ENCODE data around the gene POM121L2.

POM121L2 gene

DNA sequence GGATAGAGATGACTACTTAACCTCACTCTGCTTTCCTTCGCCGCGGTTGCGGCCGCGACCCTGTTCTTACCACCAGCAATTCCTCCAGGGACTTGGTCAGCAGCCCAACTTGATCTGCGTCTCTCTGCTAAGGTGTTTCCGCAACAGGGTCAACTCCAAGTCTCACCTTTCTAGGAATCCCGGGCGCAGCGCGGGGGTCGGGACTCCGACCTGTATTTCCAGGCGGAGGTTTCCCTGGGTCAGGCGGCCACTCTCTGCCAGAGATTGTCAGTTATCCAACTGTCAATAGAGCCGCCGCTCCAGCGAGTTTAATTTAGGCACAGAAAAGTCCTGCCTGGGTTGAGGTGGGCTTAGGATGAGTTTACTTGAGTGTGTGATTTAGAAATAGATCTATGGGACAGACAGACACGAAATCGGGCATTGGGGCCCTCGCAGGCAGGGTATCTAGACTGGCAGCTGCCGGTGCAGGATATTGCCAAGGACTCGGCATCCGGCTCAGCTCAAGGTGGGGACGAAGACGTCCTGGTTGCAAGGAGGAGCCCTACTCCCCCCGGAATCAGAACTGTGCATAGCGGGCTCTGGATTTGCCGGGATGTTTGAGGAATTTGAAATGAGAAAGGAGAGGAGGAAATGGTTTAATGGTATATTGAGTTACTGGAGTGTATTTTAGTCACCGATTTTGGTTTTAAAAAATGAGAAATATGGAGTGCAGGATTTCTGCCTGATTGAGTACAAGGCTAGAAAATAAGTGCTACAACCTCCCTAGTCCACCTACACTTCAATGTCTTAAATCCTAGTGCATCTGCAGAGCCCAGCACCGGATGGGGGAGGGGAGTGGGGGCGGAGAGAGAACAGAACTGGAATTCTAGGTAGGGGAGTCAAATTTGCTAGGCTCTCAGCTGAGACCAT, 23.7 kb downstream of the POM121L2 start:
- H3K27ac ChIP-seq (replicated peaks; ENCODE audit: low read length), result no peak overlapping the region
- no peak overlapping the region for H2AK5ac ChIP-seq (ENCODE audit: low read depth, low read length)
- peak overlapping the region in 1 of 2 donors; percentile 3 for H3K4me3 ChIP-seq (ENCODE audit: low read length in 2 of 2)
- H3K18ac ChIP-seq (ENCODE audit: low read length), result no peak overlapping the region
- 100% methylated on average over 2 of the region's 33 CpGs; no CpG with 5 or more reads in 1 of the 2 donors for WGBS, 2 donors (ENCODE audit: extremely low coverage in 2 of 2, insufficient read length in 2 of 2, insufficient replicate concordance in 1 of 2)
- no peak overlapping the region for H2BK5ac ChIP-seq (ENCODE audit: low read length)
- H3K4me2 ChIP-seq (ENCODE audit: insufficient read depth, low read length, poor library complexity, severe bottlenecking), result peak overlapping the region; percentile 52
- no peak overlapping the region for H2BK15ac ChIP-seq (ENCODE audit: low read length)
- no peak overlapping the region for H4K8ac ChIP-seq (ENCODE audit: low read depth, low read length)
- H3K9me3 ChIP-seq (replicated peaks in 1 of 2; ENCODE audit: control insufficient read depth in 2 of 2, insufficient read depth in 1 of 2, low read depth in 1 of 2, low read length in 2 of 2), result peaks cover 2 to 17% of the 10 kb centered on the region in 2 donors
- H3K79me1 ChIP-seq (ENCODE audit: low read depth, low read length), result no peaks in the 10 kb centered on the region
- no peak overlapping the region for H3K23ac ChIP-seq (ENCODE audit: low read depth, low read length, poor library complexity)
- no peak overlapping the region for H2BK120ac ChIP-seq (ENCODE audit: low read depth, low read length)
- no peaks in the 10 kb centered on the region for H3K36me3 ChIP-seq (replicated peaks in 1 of 2; ENCODE audit: control insufficient read depth in 2 of 2, insufficient read depth in 2 of 2, low read length in 2 of 2)
- H2BK12ac ChIP-seq (ENCODE audit: low read length), result no peak overlapping the region
- no peak overlapping the region for H3K9ac ChIP-seq (ENCODE audit: low read depth, low read length, poor library complexity)
- no peak overlapping the region for H3K4ac ChIP-seq (ENCODE audit: low read length)
- peaks cover 0 to 7% of the 10 kb centered on the region in 2 donors for H3K4me1 ChIP-seq (ENCODE audit: control insufficient read depth in 2 of 2, insufficient read depth in 1 of 2, low read depth in 1 of 2, low read length in 2 of 2)
- no peak for DNase-seq (ENCODE audit: low spot score)
- no peak overlapping the region for H3K14ac ChIP-seq (ENCODE audit: low read length)
- H3K27me3 ChIP-seq (ENCODE audit: control insufficient read depth in 3 of 3, insufficient read depth in 3 of 3, low read depth in 1 of 3, low read length in 3 of 3), result peaks cover 7 to 66% (median 57%) of the 10 kb centered on the region in 3 experiments
- peak overlapping the region; percentile 18 for H2AFZ ChIP-seq (ENCODE audit: low read length)
- no peak overlapping the region for H4K91ac ChIP-seq (ENCODE audit: low read depth, low read length, poor library complexity)

DNA sequence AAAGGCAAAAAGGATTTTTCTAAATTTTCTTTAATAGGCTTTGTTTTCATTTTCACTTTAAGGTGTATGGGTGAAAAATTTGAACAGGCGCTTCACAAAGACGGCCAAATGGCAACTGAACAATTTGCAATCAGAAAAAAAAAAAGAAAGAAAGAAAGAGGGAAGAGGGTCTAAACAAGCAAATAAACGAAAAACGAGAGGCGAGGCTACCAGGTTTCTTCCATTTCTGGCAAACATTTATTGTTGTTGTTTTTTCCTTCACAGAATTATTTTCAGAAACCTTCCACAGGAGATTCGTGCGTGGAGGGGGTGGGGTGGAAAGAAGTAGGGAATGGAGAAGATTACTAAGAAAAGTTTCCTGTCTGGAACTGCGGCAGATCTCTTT, 24.3 kb downstream of the POM121L2 start:
- Histone ChIP-seq H2BK120ac (ENCODE audit: low read depth, low read length) (no peak overlapping the region), H3K4me3 (ENCODE audit: low read length in 2 of 2) (no peak overlapping the region)

DNA sequence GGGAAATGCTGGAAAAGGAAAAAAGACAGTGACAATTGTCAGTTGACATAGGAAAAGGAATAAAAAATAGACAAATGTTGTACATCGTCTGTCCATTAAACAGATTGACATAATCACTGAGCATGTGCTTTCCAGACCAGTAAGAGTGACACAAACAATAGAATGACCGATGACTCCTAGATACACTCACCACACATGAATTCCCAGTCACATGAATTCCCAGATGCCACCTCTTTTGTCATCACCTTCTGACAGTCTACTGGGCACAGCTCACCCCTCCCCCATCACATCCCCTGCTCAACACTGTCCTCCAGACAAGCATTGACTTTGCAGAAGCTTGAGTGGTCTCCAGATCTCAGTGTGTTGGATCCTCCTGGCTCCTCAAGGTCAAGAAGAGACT, 25.9 kb downstream of the POM121L2 start:
- Histone ChIP-seq H3K23ac (ENCODE audit: low read depth, low read length, poor library complexity) (no peak overlapping the region), H4K8ac (ENCODE audit: low read depth, low read length) (no peak overlapping the region), H3K36me3 (replicated peaks in 1 of 2; ENCODE audit: control insufficient read depth in 2 of 2, insufficient read depth in 2 of 2, low read length in 2 of 2) (no peaks in the 10 kb centered on the region), H3K27me3 (ENCODE audit: control insufficient read depth in 3 of 3, insufficient read depth in 3 of 3, low read depth in 1 of 3, low read length in 3 of 3) (peaks cover 3 to 51% (median 49%) of the 10 kb centered on the region in 3 experiments), H3K9ac (ENCODE audit: low read depth, low read length, poor library complexity) (no peak overlapping the region), H3K18ac (ENCODE audit: low read length) (no peak overlapping the region), H3K4me2 (ENCODE audit: insufficient read depth, low read length, poor library complexity, severe bottlenecking) (no peak overlapping the region), H2BK120ac (ENCODE audit: low read depth, low read length) (no peak overlapping the region), H2AFZ (ENCODE audit: low read length) (no peak overlapping the region), H2BK15ac (ENCODE audit: low read length) (no peak overlapping the region), H3K4me3 (ENCODE audit: low read length in 2 of 2) (no peak overlapping the region), H3K4ac (ENCODE audit: low read length) (no peak overlapping the region), H2AK5ac (ENCODE audit: low read depth, low read length) (no peak overlapping the region), H3K14ac (ENCODE audit: low read length) (no peak overlapping the region), H3K27ac (replicated peaks; ENCODE audit: low read length) (no peak overlapping the region), H3K4me1 (ENCODE audit: control insufficient read depth in 2 of 2, insufficient read depth in 1 of 2, low read depth in 1 of 2, low read length in 2 of 2) (peaks cover 0 to 7% of the 10 kb centered on the region in 2 donors), H2BK5ac (ENCODE audit: low read length) (no peak overlapping the region), H3K9me3 (replicated peaks in 1 of 2; ENCODE audit: control insufficient read depth in 2 of 2, insufficient read depth in 1 of 2, low read depth in 1 of 2, low read length in 2 of 2) (peaks cover 2 to 5% of the 10 kb centered on the region in 2 donors), H4K91ac (ENCODE audit: low read depth, low read length, poor library complexity) (no peak overlapping the region), H3K79me1 (ENCODE audit: low read depth, low read length) (no peaks in the 10 kb centered on the region), H2BK12ac (ENCODE audit: low read length) (no peak overlapping the region)
- WGBS, 2 donors (ENCODE audit: extremely low coverage in 2 of 2, insufficient read length in 2 of 2, insufficient replicate concordance in 1 of 2), result no CpG with 5 or more reads among the region's 2 CpGs
- no peak for DNase-seq (ENCODE audit: low spot score)

More for the DNA sequence above, 24.3 kb downstream of the POM121L2 start:
- H2AFZ ChIP-seq (ENCODE audit: low read length), result peak overlapping the region; percentile 18
- no peak overlapping the region for H2BK5ac ChIP-seq (ENCODE audit: low read length)
- H3K18ac ChIP-seq (ENCODE audit: low read length), result no peak overlapping the region
- no peak overlapping the region for H3K27ac ChIP-seq (replicated peaks; ENCODE audit: low read length)
- H3K4ac ChIP-seq (ENCODE audit: low read length), result no peak overlapping the region
- WGBS, 2 donors (ENCODE audit: extremely low coverage in 2 of 2, insufficient read length in 2 of 2, insufficient replicate concordance in 1 of 2), result no CpG with 5 or more reads among the region's 8 CpGs
- H3K4me1 ChIP-seq (ENCODE audit: control insufficient read depth in 2 of 2, insufficient read depth in 1 of 2, low read depth in 1 of 2, low read length in 2 of 2), result peaks cover 0 to 7% of the 10 kb centered on the region in 2 donors
- no peak overlapping the region for H2BK12ac ChIP-seq (ENCODE audit: low read length)
- H3K4me2 ChIP-seq (ENCODE audit: insufficient read depth, low read length, poor library complexity, severe bottlenecking), result peak overlapping the region; percentile 52
- no peak for DNase-seq (ENCODE audit: low spot score)
- peaks cover 7 to 63% (median 59%) of the 10 kb centered on the region in 3 experiments for H3K27me3 ChIP-seq (ENCODE audit: control insufficient read depth in 3 of 3, insufficient read depth in 3 of 3, low read depth in 1 of 3, low read length in 3 of 3)
- no peak overlapping the region for H4K8ac ChIP-seq (ENCODE audit: low read depth, low read length)
- H3K9me3 ChIP-seq (replicated peaks in 1 of 2; ENCODE audit: control insufficient read depth in 2 of 2, insufficient read depth in 1 of 2, low read depth in 1 of 2, low read length in 2 of 2), result peaks cover 5 to 14% of the 10 kb centered on the region in 2 donors
- no peaks in the 10 kb centered on the region for H3K79me1 ChIP-seq (ENCODE audit: low read depth, low read length)
- no peaks in the 10 kb centered on the region for H3K36me3 ChIP-seq (replicated peaks in 1 of 2; ENCODE audit: control insufficient read depth in 2 of 2, insufficient read depth in 2 of 2, low read length in 2 of 2)
- no peak overlapping the region for H2AK5ac ChIP-seq (ENCODE audit: low read depth, low read length)
- H4K91ac ChIP-seq (ENCODE audit: low read depth, low read length, poor library complexity), result no peak overlapping the region
- no peak overlapping the region for H2BK15ac ChIP-seq (ENCODE audit: low read length)
- no peak overlapping the region for H3K23ac ChIP-seq (ENCODE audit: low read depth, low read length, poor library complexity)
- no peak overlapping the region for H3K9ac ChIP-seq (ENCODE audit: low read depth, low read length, poor library complexity)
- H3K14ac ChIP-seq (ENCODE audit: low read length), result no peak overlapping the region

DNA sequence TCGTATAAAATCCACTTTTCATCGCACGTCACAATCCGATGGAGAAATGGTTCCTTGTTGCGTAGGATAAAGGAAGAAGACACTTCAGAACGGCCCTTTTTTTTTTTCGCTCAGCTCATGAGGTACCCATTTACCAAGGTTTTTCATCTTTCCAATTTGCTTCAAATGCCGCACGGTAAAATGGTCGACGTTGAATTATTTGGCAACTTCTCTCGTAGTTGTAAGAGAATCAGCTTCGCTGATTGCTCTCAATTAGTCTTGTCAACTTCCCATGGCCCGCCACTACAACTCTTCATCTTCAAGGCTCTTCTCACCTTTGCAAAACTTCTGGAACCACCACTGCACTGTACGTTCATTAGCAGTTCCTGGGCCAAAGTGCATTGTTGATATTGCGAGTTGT, 28.8 kb downstream of the POM121L2 start:
- Histone ChIP-seq H2AFZ (ENCODE audit: low read length) (no peak overlapping the region), H3K4me2 (ENCODE audit: insufficient read depth, low read length, poor library complexity, severe bottlenecking) (no peak overlapping the region), H3K27ac (replicated peaks; ENCODE audit: low read length) (no peak overlapping the region), H3K27me3 (ENCODE audit: control insufficient read depth in 3 of 3, insufficient read depth in 3 of 3, low read depth in 1 of 3, low read length in 3 of 3) (peaks cover 0 to 32% (median 22%) of the 10 kb centered on the region in 3 experiments), H3K36me3 (replicated peaks in 1 of 2; ENCODE audit: control insufficient read depth in 2 of 2, insufficient read depth in 2 of 2, low read length in 2 of 2) (no peaks in the 10 kb centered on the region), H2AK5ac (ENCODE audit: low read depth, low read length) (no peak overlapping the region), H2BK120ac (ENCODE audit: low read depth, low read length) (no peak overlapping the region), H2BK5ac (ENCODE audit: low read length) (no peak overlapping the region), H3K18ac (ENCODE audit: low read length) (no peak overlapping the region), H2BK12ac (ENCODE audit: low read length) (no peak overlapping the region), H3K14ac (ENCODE audit: low read length) (no peak overlapping the region), H3K79me1 (ENCODE audit: low read depth, low read length) (no peaks in the 10 kb centered on the region), H2BK15ac (ENCODE audit: low read length) (no peak overlapping the region), H4K8ac (ENCODE audit: low read depth, low read length) (no peak overlapping the region), H3K4ac (ENCODE audit: low read length) (no peak overlapping the region), H3K4me1 (ENCODE audit: control insufficient read depth in 2 of 2, insufficient read depth in 1 of 2, low read depth in 1 of 2, low read length in 2 of 2) (peaks cover 0 to under 1% of the 10 kb centered on the region in 2 donors), H3K9ac (ENCODE audit: low read depth, low read length, poor library complexity) (no peak overlapping the region), H3K4me3 (ENCODE audit: low read length in 2 of 2) (no peak overlapping the region), H3K9me3 (replicated peaks in 1 of 2; ENCODE audit: control insufficient read depth in 2 of 2, insufficient read depth in 1 of 2, low read depth in 1 of 2, low read length in 2 of 2) (peaks cover 0 to 5% of the 10 kb centered on the region in 2 donors), H3K23ac (ENCODE audit: low read depth, low read length, poor library complexity) (no peak overlapping the region), H4K91ac (ENCODE audit: low read depth, low read length, poor library complexity) (no peak overlapping the region)
- WGBS, 2 donors (ENCODE audit: extremely low coverage in 2 of 2, insufficient read length in 2 of 2, insufficient replicate concordance in 1 of 2), result no CpG with 5 or more reads among the region's 16 CpGs
- no peak for DNase-seq (ENCODE audit: low spot score)

Measured in neuronal stem cell (in vitro differentiated cells).